ENCODE results near the gene MSN. TPM values are rescaled to one million over a fixed set of nuclear protein-coding genes. Genes with fewer than 3 reads are reported as not detected.

Gene MSN
- total RNA-seq, 1 experiment from 2014 or later = 91.2 TPM

DNA sequence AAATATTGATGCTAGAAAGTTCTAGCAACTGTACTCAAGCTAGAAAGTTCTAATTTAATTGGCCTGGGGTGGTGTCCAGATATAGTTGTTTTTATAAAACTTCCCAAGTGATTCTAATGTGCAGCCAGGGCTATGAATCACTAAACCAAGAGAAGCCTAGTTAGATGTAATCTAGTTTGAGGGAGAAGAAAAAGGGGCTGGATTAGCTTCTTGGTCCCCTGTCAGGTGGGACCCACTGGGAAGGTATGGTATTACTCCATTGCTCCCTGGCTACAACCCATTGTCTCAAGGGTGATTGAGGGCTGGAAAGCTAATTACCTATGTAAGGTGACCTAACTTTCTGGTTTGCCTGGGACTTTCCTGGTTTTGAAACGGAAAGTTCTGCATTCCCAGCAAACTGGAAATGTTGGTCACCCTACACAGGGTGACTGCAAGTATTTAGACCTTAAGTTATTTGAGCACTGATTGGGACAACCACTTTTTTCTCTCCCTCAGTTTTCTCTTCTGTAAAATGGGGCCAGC is 23.9 kb upstream of the MSN start (continued):
- no peak for TF ChIP-seq KAT7 (CRISPR knock-in tag; IDR thresholded peaks at IDR 0.05; ENCODE audit: borderline replicate concordance)
- no peak for TF ChIP-seq TCF7 (CRISPR knock-in tag; IDR thresholded peaks at IDR 0.05; ENCODE audit: low read depth)
- TF ChIP-seq ZNF121 (CRISPR knock-in tag; IDR thresholded peaks at IDR 0.05) = no peak
- TF ChIP-seq SMAD4 (CRISPR knock-in tag; IDR thresholded peaks at IDR 0.05) = no peak
- TF ChIP-seq EMX1 (CRISPR knock-in tag; IDR thresholded peaks at IDR 0.05) = no peak
- no peak for TF ChIP-seq OVOL2 (CRISPR knock-in tag; IDR thresholded peaks at IDR 0.05; ENCODE audit: borderline replicate concordance)
- TF ChIP-seq CBFB (CRISPR knock-in tag; IDR thresholded peaks at IDR 0.05; ENCODE audit: low read depth) = no peak

DNA sequence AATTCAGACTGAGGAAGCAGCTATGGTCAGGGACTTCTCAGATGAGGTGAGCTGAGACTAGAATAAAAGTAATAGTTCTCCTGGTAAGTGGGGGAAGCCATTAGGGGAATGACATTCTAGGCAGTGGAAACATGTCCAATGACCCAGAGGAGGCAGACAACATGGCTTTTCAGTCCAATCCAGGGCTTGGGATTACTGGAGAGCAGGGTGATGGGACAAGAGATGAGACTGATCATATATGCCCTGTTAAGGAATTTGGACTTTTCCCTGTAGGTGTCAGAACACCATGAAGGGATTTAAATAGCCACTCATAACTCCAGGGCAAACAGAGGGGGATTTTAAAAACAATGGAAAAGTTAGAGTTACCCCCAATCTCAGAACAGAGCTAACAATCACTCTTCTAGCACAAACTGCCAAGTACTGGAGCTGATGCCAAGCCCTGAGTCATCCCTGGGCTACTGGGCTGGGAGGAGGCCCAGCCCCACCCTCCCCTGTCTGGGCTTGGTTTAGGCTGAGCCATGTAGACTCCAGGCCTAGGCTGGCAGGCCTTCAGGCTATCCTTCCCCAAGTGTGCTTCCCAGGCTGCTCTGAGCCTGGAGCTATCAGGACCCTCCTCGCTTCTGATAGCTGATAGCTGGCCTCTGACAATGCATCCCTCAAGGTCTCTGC is 22.7 kb upstream of the MSN start:
- CTCF ChIA-PET = interaction anchor here (2.1 kb wide), 1 partner anchor 76 kb away, joined by 5 read pairs; no protein-coding TSS in a partner anchor

More for the DNA sequence above, 22.7 kb upstream of the MSN start:
- H3K4me1 Mint-ChIP-seq = 0 out of 2 replicates have a peak, but pooled peaks cover 3% of the 10 kb centered on the region
- H3K4me3 Mint-ChIP-seq = no peak overlapping the region
- TF ChIP-seq NFYB (CRISPR knock-in tag; conservative IDR thresholded peaks at IDR 0.05; ENCODE audit: low read depth) = no peak
- no peak for TF ChIP-seq SP1 (CRISPR knock-in tag; conservative IDR thresholded peaks at IDR 0.05)
- no peak for TF ChIP-seq FOXP1 (CRISPR knock-in tag; IDR thresholded peaks at IDR 0.05; ENCODE audit: borderline replicate concordance)
- no peak for TF ChIP-seq ETV6 (CRISPR knock-in tag; IDR thresholded peaks at IDR 0.05)
- TF ChIP-seq ZNF396 (CRISPR knock-in tag; IDR thresholded peaks at IDR 0.05; ENCODE audit: borderline replicate concordance) = no peak
- TF ChIP-seq, protein P1, sequence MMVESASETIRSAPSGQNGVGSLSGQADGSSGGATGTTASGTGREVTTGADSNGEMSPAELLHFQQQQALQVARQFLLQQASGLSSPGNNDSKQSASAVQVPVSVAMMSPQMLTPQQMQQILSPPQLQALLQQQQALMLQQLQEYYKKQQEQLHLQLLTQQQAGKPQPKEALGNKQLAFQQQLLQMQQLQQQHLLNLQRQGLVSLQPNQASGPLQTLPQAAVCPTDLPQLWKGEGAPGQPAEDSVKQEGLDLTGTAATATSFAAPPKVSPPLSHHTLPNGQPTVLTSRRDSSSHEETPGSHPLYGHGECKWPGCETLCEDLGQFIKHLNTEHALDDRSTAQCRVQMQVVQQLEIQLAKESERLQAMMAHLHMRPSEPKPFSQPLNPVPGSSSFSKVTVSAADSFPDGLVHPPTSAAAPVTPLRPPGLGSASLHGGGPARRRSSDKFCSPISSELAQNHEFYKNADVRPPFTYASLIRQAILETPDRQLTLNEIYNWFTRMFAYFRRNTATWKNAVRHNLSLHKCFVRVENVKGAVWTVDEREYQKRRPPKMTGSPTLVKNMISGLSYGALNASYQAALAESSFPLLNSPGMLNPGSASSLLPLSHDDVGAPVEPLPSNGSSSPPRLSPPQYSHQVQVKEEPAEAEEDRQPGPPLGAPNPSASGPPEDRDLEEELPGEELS (CRISPR knock-in tag; IDR thresholded peaks at IDR 0.05) = no peak
- TF ChIP-seq TP53 (CRISPR knock-in tag; IDR thresholded peaks at IDR 0.05) = no peak
- TF ChIP-seq, protein P2, sequence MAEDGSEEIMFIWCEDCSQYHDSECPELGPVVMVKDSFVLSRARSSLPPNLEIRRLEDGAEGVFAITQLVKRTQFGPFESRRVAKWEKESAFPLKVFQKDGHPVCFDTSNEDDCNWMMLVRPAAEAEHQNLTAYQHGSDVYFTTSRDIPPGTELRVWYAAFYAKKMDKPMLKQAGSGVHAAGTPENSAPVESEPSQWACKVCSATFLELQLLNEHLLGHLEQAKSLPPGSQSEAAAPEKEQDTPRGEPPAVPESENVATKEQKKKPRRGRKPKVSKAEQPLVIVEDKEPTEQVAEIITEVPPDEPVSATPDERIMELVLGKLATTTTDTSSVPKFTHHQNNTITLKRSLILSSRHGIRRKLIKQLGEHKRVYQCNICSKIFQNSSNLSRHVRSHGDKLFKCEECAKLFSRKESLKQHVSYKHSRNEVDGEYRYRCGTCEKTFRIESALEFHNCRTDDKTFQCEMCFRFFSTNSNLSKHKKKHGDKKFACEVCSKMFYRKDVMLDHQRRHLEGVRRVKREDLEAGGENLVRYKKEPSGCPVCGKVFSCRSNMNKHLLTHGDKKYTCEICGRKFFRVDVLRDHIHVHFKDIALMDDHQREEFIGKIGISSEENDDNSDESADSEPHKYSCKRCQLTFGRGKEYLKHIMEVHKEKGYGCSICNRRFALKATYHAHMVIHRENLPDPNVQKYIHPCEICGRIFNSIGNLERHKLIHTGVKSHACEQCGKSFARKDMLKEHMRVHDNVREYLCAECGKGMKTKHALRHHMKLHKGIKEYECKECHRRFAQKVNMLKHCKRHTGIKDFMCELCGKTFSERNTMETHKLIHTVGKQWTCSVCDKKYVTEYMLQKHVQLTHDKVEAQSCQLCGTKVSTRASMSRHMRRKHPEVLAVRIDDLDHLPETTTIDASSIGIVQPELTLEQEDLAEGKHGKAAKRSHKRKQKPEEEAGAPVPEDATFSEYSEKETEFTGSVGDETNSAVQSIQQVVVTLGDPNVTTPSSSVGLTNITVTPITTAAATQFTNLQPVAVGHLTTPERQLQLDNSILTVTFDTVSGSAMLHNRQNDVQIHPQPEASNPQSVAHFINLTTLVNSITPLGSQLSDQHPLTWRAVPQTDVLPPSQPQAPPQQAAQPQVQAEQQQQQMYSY (CRISPR knock-in tag; IDR thresholded peaks at IDR 0.05) = no peak
- TF ChIP-seq ZNF416 (CRISPR knock-in tag; IDR thresholded peaks at IDR 0.05) = no peak
- TF ChIP-seq GTF2I (CRISPR knock-in tag; conservative IDR thresholded peaks at IDR 0.05) = no peak
- TF ChIP-seq, protein P3, sequence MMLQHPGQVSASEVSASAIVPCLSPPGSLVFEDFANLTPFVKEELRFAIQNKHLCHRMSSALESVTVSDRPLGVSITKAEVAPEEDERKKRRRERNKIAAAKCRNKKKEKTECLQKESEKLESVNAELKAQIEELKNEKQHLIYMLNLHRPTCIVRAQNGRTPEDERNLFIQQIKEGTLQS (CRISPR knock-in tag; conservative IDR thresholded peaks at IDR 0.05) = no peak
- no peak for TF ChIP-seq NR1H2 (CRISPR knock-in tag; IDR thresholded peaks at IDR 0.05)
- no peak for TF ChIP-seq EMX1 (CRISPR knock-in tag; IDR thresholded peaks at IDR 0.05)
- no peak for TF ChIP-seq NR2C2 (CRISPR knock-in tag; IDR thresholded peaks at IDR 0.05)
- TF ChIP-seq, protein P4, sequence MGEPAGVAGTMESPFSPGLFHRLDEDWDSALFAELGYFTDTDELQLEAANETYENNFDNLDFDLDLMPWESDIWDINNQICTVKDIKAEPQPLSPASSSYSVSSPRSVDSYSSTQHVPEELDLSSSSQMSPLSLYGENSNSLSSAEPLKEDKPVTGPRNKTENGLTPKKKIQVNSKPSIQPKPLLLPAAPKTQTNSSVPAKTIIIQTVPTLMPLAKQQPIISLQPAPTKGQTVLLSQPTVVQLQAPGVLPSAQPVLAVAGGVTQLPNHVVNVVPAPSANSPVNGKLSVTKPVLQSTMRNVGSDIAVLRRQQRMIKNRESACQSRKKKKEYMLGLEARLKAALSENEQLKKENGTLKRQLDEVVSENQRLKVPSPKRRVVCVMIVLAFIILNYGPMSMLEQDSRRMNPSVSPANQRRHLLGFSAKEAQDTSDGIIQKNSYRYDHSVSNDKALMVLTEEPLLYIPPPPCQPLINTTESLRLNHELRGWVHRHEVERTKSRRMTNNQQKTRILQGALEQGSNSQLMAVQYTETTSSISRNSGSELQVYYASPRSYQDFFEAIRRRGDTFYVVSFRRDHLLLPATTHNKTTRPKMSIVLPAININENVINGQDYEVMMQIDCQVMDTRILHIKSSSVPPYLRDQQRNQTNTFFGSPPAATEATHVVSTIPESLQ (CRISPR knock-in tag; IDR thresholded peaks at IDR 0.05) = no peak
- no peaks in the 10 kb centered on the region for H3K36me3 Mint-ChIP-seq
- ATAC-seq (peak; percentile 43; the same call in 1 of the 2 replicates), DNase-seq (ENCODE audit: low spot score) (no peak)
- no peaks in the 10 kb centered on the region for H3K9me3 Mint-ChIP-seq
- POLR2A ChIA-PET = no interaction called here
- no peak overlapping the region for H3K27ac Mint-ChIP-seq
- no peaks in the 10 kb centered on the region for H3K27me3 Mint-ChIP-seq (ENCODE audit: low read depth)

All from WTC11 (cell line).